HG03066 (cell line): ENCODE measurements around the gene KLRC3.
"Not testable (repeated sequence)": the region's sequence is repeated elsewhere in the genome, so short reads cannot be mapped to it uniquely, and the experiment has no call there.

Experiments used
- ATAC-seq: cut with Tn5 transposase; IDR thresholded peaks from one replicate; pipeline ENCODE4 v1.9.1; 2021; ENCODE audit warnings: low read depth; ENCODE audit not compliant: unreplicated experiment

KLRC3 gene

DNA sequence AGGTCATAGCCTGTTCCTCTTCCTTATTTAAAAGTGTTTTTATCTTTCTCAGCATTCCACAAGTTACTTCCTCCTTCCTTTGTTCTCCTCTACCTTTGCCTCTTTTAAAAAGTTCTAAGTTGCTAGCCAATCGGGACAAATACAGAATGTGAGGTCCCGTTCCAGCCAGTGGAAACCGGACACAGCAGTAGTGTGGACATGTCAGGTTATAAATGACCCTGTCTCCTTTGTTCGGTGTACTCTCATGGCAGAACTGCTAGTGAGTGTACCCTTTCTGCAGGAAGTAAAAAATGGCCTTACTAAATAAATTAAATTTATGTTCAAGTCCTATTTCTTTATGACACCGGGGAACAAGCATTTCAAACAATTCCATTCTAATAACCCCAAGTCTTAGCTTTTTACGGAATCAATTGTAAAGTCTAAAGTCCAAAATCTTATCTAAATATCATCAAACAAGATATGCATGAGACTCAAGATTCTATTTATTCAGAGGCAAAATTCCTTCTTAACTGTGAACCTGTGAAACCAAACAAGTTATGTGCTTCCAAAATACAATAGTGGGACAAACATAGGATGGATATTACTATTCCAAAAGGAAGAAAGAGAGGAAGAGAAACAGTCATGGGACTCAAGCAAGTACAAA lies 48.4 kb downstream of the KLRC3 start:
- not testable (repeated sequence) for ATAC-seq

DNA sequence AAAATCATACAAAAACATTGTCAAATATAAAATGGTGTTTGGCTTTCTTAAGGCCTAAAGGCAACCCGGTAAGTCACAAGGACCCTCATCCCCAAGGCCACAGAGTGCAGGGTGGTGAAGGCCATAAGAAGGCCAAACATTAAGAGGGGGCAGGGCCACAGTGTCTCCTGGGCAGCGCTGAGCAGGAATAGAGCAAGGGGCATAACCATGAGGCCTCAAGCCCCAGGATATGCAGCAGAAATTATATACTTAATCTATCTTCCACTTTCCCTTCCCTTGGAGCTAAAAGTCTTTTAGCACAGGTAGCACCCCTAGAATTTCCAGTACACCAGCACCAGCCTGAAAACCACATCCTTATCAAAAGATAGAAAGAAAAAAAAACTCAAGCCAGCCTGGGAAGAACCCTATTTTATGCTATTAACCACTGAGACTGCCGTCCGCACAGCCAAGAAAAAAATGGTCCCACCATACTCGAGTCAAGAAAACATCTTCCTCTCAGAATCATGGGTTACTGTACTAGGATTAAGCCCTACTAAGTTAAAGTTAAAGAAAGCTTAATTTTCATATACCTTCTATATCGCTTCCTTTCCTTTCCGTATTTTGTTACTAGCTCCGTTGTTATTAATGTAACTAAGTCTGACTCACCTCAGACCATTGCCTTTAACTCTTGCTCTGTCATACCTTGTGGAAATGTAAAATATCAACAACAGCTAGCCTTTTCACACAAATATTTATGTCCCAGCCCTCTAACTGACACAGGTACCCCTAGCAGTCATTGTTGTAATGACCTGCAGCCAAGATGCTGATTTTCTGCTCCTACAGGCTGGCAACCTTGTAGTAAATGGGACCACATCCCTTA lies 50.6 kb downstream of the KLRC3 start:
- no peak for ATAC-seq

DNA sequence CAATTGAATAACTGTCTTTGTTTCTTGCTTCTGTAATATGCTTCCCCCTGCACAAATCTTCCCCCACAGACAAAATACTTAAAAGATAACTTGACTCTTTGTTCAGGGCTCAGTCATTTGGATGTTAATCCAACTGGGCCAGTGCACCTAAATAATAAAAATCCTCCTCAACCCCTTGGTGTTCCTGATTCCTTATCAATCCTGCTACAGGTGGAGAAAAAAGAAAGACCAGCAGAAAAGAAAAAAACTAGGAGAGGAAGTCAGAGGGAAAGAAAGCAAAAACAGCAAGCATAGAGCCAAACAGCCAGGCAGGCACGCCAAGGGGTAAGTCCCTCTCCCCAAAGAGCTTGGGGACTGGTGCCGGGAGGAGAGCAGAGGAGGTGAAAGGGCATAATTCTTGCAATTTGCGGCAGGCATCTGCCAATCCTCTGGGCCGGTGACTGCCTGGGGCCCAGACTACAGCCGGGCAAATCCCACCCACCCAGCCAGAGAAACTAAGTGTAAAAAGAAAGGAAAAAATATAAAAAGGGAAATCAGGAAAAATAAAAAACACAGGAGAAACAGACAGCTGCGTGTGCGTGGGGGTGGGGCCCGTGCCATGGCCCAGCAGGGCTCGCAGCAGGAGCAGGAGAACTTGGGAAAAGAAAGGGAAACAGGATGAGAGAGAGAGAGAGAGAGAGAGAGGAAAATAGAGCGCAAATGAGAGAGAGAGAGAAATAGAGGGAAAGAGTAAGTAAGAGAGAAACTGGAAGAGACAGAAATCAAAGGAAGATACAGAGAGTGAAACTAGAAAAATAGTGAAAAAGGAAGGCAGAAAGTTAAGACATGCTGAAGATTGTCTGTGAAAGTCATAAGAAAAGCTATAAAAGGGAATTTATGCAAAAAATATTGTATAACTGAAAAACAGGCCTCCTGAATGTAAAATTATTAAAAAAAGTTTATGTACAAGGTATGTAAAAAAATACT lies 51.9 kb downstream of the KLRC3 start:
- no peak for ATAC-seq

DNA sequence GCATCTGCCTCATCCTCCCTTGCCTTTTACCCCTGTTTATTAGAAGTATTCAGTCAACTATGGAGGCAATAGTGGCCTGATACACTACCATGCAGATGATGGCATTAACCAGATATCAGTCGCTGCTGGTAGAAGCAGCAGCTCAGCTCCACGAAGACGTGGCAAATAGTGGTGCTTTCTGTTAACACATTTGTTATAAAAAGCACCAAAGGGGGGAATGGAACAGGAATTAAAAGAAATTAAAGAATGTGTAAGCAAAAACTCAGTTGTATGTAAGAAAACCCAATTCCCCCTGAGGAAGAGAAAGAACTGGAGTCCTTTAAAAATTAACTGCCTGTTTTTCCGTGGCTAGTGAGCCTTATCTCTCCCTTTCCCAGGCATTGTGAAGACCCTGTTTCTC lies 52.7 kb downstream of the KLRC3 start:
- not testable (repeated sequence) for ATAC-seq

DNA sequence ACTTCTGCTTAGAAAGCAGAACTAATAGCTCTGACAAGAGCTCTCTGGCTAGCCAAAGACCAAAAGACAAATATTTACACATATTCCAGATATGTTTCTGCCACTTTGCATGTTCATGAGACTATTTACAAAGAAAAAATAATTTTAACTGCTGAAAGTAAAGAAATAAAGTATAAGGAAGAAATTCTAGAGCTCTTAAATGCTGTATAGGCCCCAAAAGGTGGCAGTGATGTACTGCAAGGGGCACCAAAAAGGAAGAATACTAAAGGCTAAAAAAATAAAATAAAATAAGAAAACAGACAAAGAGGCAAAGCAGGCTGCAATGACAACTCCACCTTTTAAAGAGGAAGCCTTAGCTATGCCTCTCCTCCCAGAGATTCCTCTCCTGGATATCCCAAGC lies 53.5 kb downstream of the KLRC3 start:
- no peak for ATAC-seq

DNA sequence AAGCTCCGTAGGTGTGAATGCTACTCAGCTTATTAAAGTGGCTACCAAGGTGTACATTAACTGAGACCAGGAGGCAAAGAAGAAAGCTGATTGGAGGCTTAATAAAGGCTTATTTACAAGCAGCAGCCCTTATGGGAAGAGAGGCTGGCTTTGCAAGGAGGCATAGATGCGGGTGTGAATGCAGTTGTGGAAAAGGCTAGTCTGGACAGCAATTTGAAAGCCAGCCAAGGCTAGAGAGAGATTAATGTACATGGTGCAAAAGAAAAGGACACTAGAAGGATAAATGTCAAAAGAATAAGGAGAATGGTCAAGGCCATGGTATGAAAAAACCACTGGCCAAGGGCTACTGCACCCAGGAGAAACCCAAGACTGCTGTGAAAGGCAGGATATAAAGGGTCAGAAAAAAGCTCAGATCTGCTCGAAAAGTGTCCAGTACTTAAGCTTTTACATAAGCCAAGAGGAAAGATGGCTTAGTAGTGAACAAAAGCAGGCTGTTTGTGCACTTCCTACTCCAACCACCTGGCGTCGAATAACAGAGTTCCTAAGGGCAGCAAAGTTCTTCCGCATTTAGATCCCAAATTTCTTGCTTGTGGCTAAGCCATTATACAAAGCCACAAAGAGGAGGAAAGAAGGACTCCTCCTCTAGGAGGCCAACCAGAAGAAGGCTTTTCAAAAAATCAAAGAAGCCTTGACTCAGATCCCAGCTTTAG lies 54.5 kb downstream of the KLRC3 start:
- no peak for ATAC-seq

DNA sequence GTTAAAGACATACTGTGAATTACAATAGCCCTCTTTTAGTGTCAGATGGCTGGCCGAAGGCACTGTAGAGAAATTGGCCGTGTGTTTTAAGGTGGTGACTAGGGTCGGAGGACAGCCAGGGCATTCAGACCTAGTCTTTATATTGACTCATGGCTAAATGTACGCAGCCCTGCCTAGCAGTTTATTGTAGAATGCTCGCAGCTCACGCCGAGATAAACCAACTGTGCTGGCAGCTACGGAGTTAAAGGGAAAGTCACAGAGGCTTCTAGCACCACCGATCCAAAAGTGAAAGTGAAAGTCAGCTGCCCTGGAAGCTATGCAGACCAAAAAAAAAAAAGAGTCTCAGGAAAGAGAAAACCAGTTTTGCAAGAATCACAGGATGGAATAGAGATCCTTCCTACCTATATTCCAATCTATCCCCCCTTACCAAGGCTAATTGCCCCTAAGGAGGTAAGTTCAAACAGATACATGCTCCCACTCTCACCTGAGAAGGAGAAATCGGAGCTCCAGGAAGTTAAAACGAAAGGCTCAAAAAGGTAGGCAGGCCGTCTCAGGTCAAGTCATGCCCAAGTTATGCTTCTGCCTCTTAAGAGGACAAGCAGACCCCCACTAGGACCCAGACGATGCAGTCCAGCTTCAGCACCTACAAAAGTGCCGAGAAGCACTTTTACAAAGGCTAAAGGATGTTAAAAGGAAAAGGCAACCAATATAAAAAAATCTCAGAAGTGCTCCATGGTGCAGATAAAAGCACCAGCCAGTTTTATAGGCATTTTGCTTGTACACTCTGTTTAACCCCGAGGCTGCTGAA lies 55.4 kb downstream of the KLRC3 start:
- ATAC-seq = peak; percentile 51

DNA sequence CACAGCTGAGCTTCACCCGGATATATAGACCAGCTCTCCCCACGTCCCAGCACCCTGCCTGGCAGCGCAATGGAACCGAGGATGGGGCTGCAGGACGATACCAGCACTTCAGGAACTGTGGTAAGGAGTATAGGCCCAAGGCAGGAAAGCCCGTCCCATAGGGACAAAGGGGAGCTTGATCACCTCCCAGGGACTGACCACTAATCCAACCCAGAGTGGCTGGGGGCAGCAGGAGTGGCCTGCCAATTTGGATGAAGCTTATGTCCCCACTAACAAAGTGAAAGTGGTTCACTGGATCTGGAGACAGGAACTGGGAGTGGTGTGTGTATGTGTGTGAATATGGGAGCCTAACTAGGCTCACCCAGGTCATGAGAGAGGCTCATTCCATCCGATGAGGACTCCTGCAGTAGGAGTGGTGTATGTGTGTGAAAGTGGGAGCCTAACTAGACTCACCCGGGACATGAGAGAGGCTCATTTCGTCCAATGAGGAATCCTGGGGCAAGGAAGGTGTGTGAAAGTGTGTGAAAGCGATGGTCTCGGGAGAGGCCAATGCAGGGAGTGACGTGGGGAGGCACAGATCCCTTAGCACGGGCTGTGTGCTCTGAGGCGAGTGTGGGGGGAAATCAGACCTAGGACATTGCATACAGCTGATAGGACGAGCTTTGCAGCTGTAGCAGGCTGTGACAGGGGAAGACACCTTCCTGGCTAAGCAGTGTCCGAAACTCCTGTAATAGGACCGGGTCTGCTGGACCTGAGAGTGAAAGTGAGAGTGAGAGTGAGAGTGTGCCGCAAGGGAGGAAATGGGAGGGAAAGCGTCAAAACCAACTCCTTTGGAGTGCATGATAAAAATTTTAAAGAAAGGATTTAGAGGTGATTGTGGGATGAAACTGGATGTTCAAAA lies 56.2 kb downstream of the KLRC3 start:
- peak; percentile 84 for ATAC-seq

DNA sequence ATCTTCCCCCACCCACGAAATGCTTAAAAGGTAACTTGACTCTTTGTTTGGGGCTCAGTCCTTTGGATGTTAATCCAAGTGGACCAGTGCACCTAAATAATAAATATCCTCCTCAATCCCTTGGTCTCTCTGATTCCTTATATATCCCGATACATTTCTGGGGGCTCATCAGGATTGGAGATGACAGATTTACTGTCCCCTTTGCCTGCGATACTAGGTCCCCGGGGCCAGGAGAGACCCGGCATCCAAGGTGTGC lies 56.8 kb downstream of the KLRC3 start:
- ATAC-seq = no peak

DNA sequence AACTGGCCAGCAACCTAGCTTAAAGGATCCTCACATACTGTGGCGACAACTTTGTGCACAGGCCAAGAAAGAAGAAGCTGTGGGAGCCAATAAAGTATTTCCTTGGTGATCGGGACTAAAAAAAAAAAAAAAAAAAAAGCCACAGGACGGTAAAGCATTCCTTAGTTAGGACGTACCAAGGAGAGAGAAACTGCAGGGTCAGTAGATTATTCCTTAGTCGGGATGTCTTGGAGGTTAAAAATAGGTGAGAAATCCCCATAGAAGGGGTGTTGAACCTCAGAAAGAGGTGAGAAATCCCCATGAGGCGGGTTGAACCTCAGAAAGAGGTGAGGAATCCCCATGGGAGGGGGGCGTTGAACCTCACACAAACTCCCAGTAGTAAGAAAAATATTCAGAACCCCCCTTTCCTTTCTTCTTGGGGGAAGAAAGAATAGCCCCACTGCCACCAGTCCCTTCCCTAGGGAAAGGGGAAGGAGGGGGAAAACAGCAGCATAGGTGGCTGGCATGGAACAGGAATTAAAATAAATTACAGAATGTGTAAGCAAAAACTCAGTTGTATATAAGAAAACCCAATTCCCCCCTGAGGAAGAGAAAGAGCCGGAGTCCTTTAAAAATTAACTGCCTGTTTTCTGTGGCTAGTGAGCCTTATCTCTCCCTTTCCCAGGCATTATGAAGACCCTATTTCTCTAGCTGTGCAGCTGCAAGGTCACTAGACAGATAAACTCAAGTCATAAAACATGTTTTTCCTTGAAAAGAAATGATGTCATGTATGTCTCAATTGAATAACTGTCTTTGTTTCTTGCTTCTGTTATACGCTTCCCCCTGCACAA lies 57.4 kb downstream of the KLRC3 start:
- ATAC-seq = no peak

DNA sequence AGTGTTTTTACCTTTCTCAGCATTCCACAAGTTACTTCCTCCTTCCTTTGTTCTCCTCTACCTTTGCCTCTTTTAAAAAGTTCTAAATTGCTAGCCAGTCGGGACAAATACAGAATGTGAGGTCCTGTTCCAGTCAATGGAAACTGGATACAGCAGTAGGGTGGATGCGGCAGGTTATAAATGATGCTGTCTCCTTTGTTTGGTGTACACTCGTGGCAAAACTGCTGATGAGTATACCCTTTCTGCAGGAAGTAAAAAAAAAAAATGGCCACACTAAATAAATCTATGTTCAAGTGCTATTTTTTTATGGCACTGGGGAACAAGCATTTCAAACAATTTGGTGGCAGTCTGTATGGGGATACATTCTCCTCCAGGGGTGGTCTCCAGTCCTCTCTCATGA lies 58.1 kb downstream of the KLRC3 start:
- ATAC-seq = no peak
